Esophagus muscularis mucosa (tissue), 4 donors: Measurements from ENCODE around the gene TMEM174.

Source experiments
- CTCF ChIP-seq, 3 experiments: fragments of 200-600 bp in 2 of 3; fragments of 450-650 bp in 1 of 3; sonication (generic) in 2 of 3; IDR thresholded peaks; one replicate each; pipeline ENCODE4 v1.5.1; 2017 to 2019; ENCODE audit warnings: antibody characterized with exemption in 3 of 3, mild to moderate bottlenecking in 2 of 3, moderate library complexity in 1 of 3
- EP300 ChIP-seq: sonication (generic); formaldehyde crosslinking; IDR thresholded peaks from one replicate; pipeline ENCODE4 v1.6.1; 2017; ENCODE audit warnings: antibody characterized with exemption
- POLR2A ChIP-seq: fragments of 450-650 bp; IDR thresholded peaks from one replicate; pipeline ENCODE4 v1.6.1; 2017; ENCODE audit warnings: antibody characterized with exemption, moderate library complexity, mild to moderate bottlenecking, low read depth
- POLR2AphosphoS5 ChIP-seq, 2 donors: sonication (generic); formaldehyde crosslinking; IDR thresholded peaks; one replicate each; pipeline ENCODE4 v1.6.1; 2017; ENCODE audit warnings: antibody characterized with exemption in 2 of 2

DNA sequence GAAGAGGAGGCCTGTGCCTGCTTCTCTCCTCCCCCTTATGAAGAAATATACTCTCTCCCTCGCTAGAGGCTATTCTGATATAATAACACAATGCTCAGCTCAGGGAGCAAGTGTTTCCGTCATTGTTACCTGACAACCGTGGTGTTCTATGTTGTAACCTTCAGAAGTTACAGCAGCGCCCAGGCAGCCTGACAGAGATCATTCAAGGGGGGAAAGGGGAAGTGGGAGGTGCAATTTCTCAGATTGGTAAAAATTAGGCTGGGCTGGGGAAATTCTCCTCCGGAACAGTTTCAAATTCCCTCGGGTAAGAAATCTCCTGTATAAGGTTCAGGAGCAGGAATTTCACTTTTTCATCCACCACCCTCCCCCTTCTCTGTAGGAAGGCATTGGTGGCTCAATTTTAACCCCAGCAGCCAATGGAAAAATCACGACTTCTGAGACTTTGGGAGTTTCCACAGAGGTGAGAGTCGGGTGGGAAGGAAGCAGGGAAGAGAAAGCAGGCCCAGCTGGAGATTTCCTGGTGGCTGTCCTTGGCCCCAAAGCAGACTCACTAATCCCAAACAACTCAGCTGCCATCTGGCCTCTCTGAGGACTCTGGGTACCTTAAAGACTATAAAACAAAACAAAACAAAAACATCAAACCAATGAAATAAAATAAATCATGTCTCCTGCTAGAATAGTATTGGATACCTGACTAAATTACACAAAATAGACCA, 1.3 kb downstream of the TMEM174 start:
- TF ChIP-seq POLR2A (no peak), CTCF (IDR thresholded peaks at IDR 0.05) (no peak), POLR2AphosphoS5 (IDR thresholded peaks at IDR 0.05) (no peak), EP300 (no peak)
